ENCODE results near the gene CEACAM19. TPM values are rescaled to one million over a fixed set of nuclear protein-coding genes. Genes with fewer than 3 reads are reported as not detected.
A peak's percentile ranks its signal among the peaks of the same experiment; 100 is the strongest.

CEACAM19 gene
- total and polyA plus RNA-seq, 2 of the 13 experiments (the other 11 are each of a cell fraction or from before 2014, with no cell fraction given), result 1.3 to 4.0 TPM

- TF ChIP-seq CEBPZ (IDR thresholded peaks at IDR 0.05; ENCODE audit: low read length), result no peak
- TF ChIP-seq SETDB1 (CRISPR knock-in tag; IDR thresholded peaks at IDR 0.05; ENCODE audit: borderline replicate concordance), result no peak
- TF ChIP-seq NR2F1 (CRISPR knock-in tag; IDR thresholded peaks at IDR 0.05), result no peak
- 0 out of 2 replicates have a peak, but pooled peaks have one; percentile 52 for TF ChIP-seq PCBP1 (IDR thresholded peaks at IDR 0.05; ENCODE audit: borderline replicate concordance, low read depth, low read length)
- no peak; the same call in 1 of the 2 replicates for TF ChIP-seq ZFP90 (CRISPR knock-in tag; IDR thresholded peaks at IDR 0.05; ENCODE audit: borderline replicate concordance)
- TF ChIP-seq ARID2 (CRISPR knock-in tag; IDR thresholded peaks at IDR 0.05; ENCODE audit: borderline replicate concordance), result peak; percentile 77; the same call in 1 of the 2 replicates
- TF ChIP-seq MIER3 (CRISPR knock-in tag; IDR thresholded peaks at IDR 0.05; ENCODE audit: borderline replicate concordance), result no peak
- TF ChIP-seq SNAPC4 (CRISPR knock-in tag; IDR thresholded peaks at IDR 0.05), result no peak
- TF ChIP-seq ZHX2 (IDR thresholded peaks at IDR 0.05; ENCODE audit: low read depth), result peak; percentile 26
- TF ChIP-seq ZHX2 (CRISPR knock-in tag; IDR thresholded peaks at IDR 0.05; ENCODE audit: borderline replicate concordance), result no peak; the same call in 1 of the 2 replicates
These were observed 27.5 kb upstream of the CEACAM19 start, which contains the start of gene PVR (continued) for GRCh38 chr19:44643605-44644401.
